CD4-positive, alpha-beta T cell (primary cell): ENCODE data around the gene OR5H14. TPM values are rescaled to one million over a fixed set of nuclear protein-coding genes. Genes with fewer than 3 reads are reported as not detected.
"Not testable (repeated sequence)": the region's sequence is repeated elsewhere in the genome, so short reads cannot be mapped to it uniquely, and the experiment has no call there.

Source experiments
- ATAC-seq: fragments of 200-7000 bp; cut with Tn5 transposase; one replicate; pipeline ENCODE4 v1.10.0; 2022; ENCODE audit warnings: mild to moderate bottlenecking; ENCODE audit not compliant: poor library complexity
- CTCF ChIA-PET: fragments of 350-600 bp; sonication (Branson Sonifier 250); formaldehyde crosslinking; loops from one replicate; lab custom pipeline; 2021; ENCODE audit warnings: antibody characterized with exemption, inconsistent platforms; lab: Charles Lee
- POLR2A ChIA-PET: fragments of 350-600 bp; sonication (Branson Sonifier 250); formaldehyde crosslinking; loops from one replicate; lab custom pipeline; 2021; ENCODE audit warnings: antibody characterized with exemption, inconsistent platforms; lab: Charles Lee
- DNase-seq, 14 experiments: peaks; one replicate each; pipeline ENCODE4 v3.0.0-alpha.2; 2013 to 2020; ENCODE audit warnings: mixed read lengths in 2 of 14
- H3K27ac ChIP-seq, 2 donors: one replicate each; pipeline versions ENCODE4 v1.5.1 to v1.7.0; 2013; ENCODE audit warnings: low read length in 2 of 2, low read depth in 1 of 2, mild to moderate bottlenecking in 1 of 2
- H3K27me3 ChIP-seq, 2 experiments: 1 replicate in 1 of 2; 2 replicates in 1 of 2; pipeline versions ENCODE4 v1.6.1 to v1.7.0; 2013; ENCODE audit warnings: low read length in 2 of 2, control low read depth in 1 of 2, mild to moderate bottlenecking in 1 of 2, moderate library complexity in 1 of 2; ENCODE audit not compliant: insufficient read depth in 2 of 2, control insufficient read depth in 1 of 2
- H3K36me3 ChIP-seq: one replicate; pipeline ENCODE4 v1.6.1; 2013; ENCODE audit warnings: low read length, control low read depth; ENCODE audit not compliant: insufficient read depth
- H3K4me1 ChIP-seq: one replicate; pipeline ENCODE4 v1.6.1; 2013; ENCODE audit warnings: low read length, control low read depth; ENCODE audit not compliant: insufficient read depth
- H3K4me3 ChIP-seq: one replicate; pipeline ENCODE4 v1.5.1; 2013; ENCODE audit warnings: mild to moderate bottlenecking, low read length, moderate library complexity
- H3K9me3 ChIP-seq, 2 experiments: 1 replicate in 1 of 2; 2 replicates in 1 of 2; pipeline versions ENCODE4 v1.6.1 to v1.7.0; 2013; ENCODE audit warnings: low read length in 2 of 2, mild to moderate bottlenecking in 2 of 2, control low read depth in 1 of 2, moderate library complexity in 1 of 2; ENCODE audit not compliant: control insufficient read depth in 1 of 2, insufficient read depth in 1 of 2
- H3K27ac Mint-ChIP-seq: one replicate; pipeline ENCODE4 v1.8.0; 2020; ENCODE audit warnings: mixed read lengths
- H3K27me3 Mint-ChIP-seq: one replicate; pipeline ENCODE4 v1.8.0; 2021; ENCODE audit warnings: mixed read lengths
- H3K36me3 Mint-ChIP-seq: one replicate; pipeline ENCODE4 v1.8.0; 2021; ENCODE audit warnings: low read depth, mixed read lengths
- H3K4me1 Mint-ChIP-seq: one replicate; pipeline ENCODE4 v1.8.0; 2021; ENCODE audit warnings: low read depth, mixed read lengths
- H3K4me3 Mint-ChIP-seq: one replicate; pipeline ENCODE4 v1.8.0; 2020; ENCODE audit warnings: mild to moderate bottlenecking, mixed read lengths
- H3K9me3 Mint-ChIP-seq: one replicate; pipeline ENCODE4 v1.8.0; 2020; ENCODE audit warnings: mixed read lengths
- CTCF ChIP-seq: fragments of 200-600 bp; IDR thresholded peaks from one replicate; pipeline ENCODE4 v1.8.0; 2022; ENCODE audit warnings: antibody characterized with exemption, mild to moderate bottlenecking
- intact Hi-C, 2 experiments: fragments of 100-400 bp; cut with DNase I in 1 of 2; cut with micrococcal nuclease in 1 of 2; formaldehyde crosslinking; loops; one replicate each; pipeline versions ENCODE4 v1.15.1 to v1.9.0; 2023 to 2025; cut with DNase I, micrococcal nuclease
- total RNA-seq, 174 experiments: library from RNA in 2 of 174; stranded (reverse) in 2 of 174; gene quantifications; one replicate each; pipeline ENCODE4 v1.2.3 and lab custom pipeline; 2021 to 2026

OR5H14 gene
- total RNA-seq, 2 experiments from 2014 or later: not detected

- ChIA-PET POLR2A (no interaction called here), CTCF (no interaction called here)
- TF ChIP-seq CTCF: no peak
- Histone ChIP-seq H3K27ac (no peak overlapping the region), H3K4me1 (no peaks in the 10 kb centered on the region), H3K36me3 (no peaks in the 10 kb centered on the region), H3K9me3 (peaks cover 0 to 5% of the 10 kb centered on the region in 2 experiments), H3K4me3 (no peak overlapping the region), H3K27me3 (no peaks in the 10 kb centered on the region)
- intact Hi-C loops: no loop called here
- no peaks in the 10 kb centered on the region for H3K4me1 Mint-ChIP-seq
- no peaks in the 10 kb centered on the region for H3K9me3 Mint-ChIP-seq
- H3K4me3 Mint-ChIP-seq: no peak overlapping the region
- no peak for ATAC-seq
- peaks cover 5% of the 10 kb centered on the region for H3K27me3 Mint-ChIP-seq
- H3K27ac Mint-ChIP-seq: no peak overlapping the region
- H3K36me3 Mint-ChIP-seq: no peaks in the 10 kb centered on the region
- DNase-seq: no peak
Measured at GRCh38 chr3:98115717-98116116, 31.6 kb upstream of the OR5H14 start.

- H3K36me3 ChIP-seq: no peaks in the 10 kb centered on the region
- no peaks in the 10 kb centered on the region for H3K27me3 Mint-ChIP-seq
- POLR2A ChIA-PET: no interaction called here
- DNase-seq: no peak
- no peak within 1 kb of the TSS for H3K27ac Mint-ChIP-seq
- H3K4me3 ChIP-seq: no peak within 1 kb of the TSS
- ATAC-seq: no peak
- intact Hi-C loops: no loop called here
- no peak within 1 kb of the TSS for H3K4me3 Mint-ChIP-seq
- CTCF ChIA-PET: no interaction called here
- TF ChIP-seq CTCF: no peak
- no peaks in the 10 kb centered on the region for H3K4me1 Mint-ChIP-seq
- no peaks in the 10 kb centered on the region for H3K9me3 Mint-ChIP-seq
- no peaks in the 10 kb centered on the region for H3K4me1 ChIP-seq
- H3K9me3 ChIP-seq: no peaks in the 10 kb centered on the region
- H3K36me3 Mint-ChIP-seq: no peaks in the 10 kb centered on the region
- no peaks in the 10 kb centered on the region for H3K27me3 ChIP-seq
- H3K27ac ChIP-seq: no peak within 1 kb of the TSS
Measured at GRCh38 chr3:98130421-98130820, 16.9 kb upstream of the OR5H14 start, which contains the start of gene OR5H1. TSS of gene OR5H1 (plus strand) at chr3:98130721. CDS start at chr3:98132698, 1,977 bp downstream.

GRCh38 chr3:98136631-98137030 is 10.6 kb upstream of the OR5H14 start:
- Mint-ChIP-seq H3K27me3 (peaks cover 7% of the 10 kb centered on the region), H3K4me3 (no peak overlapping the region), H3K36me3 (no peaks in the 10 kb centered on the region), H3K4me1 (no peaks in the 10 kb centered on the region), H3K9me3 (no peaks in the 10 kb centered on the region), H3K27ac (no peak overlapping the region)
- no peak overlapping the region for H3K4me3 ChIP-seq
- no peaks in the 10 kb centered on the region for H3K27me3 ChIP-seq
- ChIA-PET POLR2A (no interaction called here), CTCF (no interaction called here)
- intact Hi-C loops: no loop called here
- H3K4me1 ChIP-seq: no peaks in the 10 kb centered on the region
- DNase-seq (no peak), ATAC-seq (no peak)
- no peaks in the 10 kb centered on the region for H3K9me3 ChIP-seq
- H3K27ac ChIP-seq: no peak overlapping the region
- no peaks in the 10 kb centered on the region for H3K36me3 ChIP-seq
- TF ChIP-seq CTCF: no peak

- POLR2A ChIA-PET, H3K4me3 ChIP-seq, H3K36me3 ChIP-seq, H3K4me1 ChIP-seq, H3K27me3 ChIP-seq, intact Hi-C loops, H3K36me3 Mint-ChIP-seq, H3K4me1 Mint-ChIP-seq, H3K27ac Mint-ChIP-seq, ATAC-seq, DNase-seq, H3K9me3 Mint-ChIP-seq, H3K9me3 ChIP-seq, H3K27ac ChIP-seq, H3K4me3 Mint-ChIP-seq, CTCF ChIA-PET, H3K27me3 Mint-ChIP-seq: not testable (repeated sequence)
Measured at GRCh38 chr3:98137826-98138557, 9.3 kb upstream of the OR5H14 start.
